Activated CD8-positive, alpha-beta memory T cell treated with anti-CD3 and anti-CD28 coated beads, Interleukin-2, amount 50 U/mL, for 1 hour (primary cell): Measurements from ENCODE around the gene ALDH18A1.
"Not testable (repeated sequence)": the region's sequence is repeated elsewhere in the genome, so short reads cannot be mapped to it uniquely, and the experiment has no call there.

Source experiments
- DNase-seq: peaks from one replicate; pipeline ENCODE4 v3.0.0-alpha.2; 2020; ENCODE audit errors: extremely low read depth

Gene ALDH18A1

DNA sequence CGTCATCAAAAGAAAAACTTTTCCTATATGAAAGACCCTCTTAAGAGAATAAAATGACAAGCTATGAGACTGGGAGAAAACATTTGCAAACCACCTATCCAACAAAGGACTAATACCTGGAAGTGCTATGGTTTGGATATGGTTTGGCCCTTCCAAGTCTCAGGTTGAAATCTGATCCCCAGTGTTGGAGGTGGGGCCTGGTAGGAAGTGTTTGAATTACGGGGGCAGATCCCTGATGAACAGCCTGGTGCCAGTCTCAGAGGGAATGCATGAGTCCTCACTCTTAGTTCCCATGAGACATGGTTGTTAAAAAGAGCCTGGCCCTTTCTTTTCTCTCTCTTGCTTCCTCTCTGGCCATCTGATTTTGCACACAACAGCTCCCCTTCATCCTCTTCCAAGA lies 6.3 kb downstream of the ALDH18A1 start:
- no peak for DNase-seq

DNA sequence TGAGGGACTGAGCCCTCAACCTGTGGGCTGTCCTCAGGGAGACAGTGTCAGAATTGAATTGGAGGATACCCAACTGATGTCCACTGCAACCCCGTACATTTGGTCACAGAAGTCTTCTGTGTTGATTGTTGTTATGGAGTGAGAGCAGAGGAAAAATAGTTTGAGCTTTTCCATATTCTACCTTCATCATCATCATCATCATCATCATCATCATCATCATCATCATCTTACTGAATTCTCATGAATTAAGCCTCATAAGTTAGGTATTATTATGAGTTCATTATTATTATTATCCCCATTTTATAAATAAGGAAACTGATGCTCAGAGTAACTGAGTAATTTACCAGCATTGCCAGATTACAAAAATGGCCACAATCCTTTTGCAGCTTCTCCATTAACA lies 8.4 kb downstream of the ALDH18A1 start:
- DNase-seq = no peak

DNA sequence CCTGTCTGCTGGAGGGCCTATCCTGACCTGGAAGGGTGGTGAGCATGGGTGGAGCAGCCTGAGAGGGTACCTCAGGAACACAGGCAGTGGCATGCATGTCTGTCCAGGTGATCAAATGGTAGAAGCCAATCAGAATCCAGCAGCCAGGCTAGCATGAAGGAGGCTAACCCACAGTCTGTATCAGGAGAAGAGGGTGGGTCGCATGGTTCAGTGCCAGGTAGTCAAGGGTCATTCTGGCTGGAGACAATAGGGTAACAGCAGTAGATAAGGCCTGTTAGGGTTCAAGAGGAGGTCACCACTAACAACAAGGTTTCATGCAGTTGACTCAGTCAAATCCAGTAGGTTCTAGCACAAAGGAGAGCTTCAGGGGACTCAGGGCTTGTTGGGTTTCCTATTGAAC lies 10.4 kb downstream of the ALDH18A1 start:
- DNase-seq = no peak

DNA sequence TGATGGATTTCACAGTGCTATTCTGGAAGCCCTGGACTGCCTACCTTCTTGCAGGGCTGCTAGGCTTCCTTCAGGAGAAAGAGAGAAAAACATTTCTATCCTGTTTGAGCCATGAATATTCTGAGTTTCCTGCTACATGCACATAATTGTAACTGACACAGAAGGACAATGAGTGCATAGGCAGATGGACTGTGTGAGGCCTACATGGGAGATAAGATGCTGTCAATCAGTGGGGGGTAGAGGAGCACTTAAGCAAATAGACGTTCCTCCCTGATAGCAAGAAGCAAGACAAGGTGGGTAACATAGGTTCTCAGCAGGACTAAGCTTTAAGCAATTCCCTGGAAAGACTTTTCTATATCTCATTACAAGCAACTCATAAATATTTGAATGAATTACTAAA lies 11.6 kb downstream of the ALDH18A1 start:
- no peak for DNase-seq

DNA sequence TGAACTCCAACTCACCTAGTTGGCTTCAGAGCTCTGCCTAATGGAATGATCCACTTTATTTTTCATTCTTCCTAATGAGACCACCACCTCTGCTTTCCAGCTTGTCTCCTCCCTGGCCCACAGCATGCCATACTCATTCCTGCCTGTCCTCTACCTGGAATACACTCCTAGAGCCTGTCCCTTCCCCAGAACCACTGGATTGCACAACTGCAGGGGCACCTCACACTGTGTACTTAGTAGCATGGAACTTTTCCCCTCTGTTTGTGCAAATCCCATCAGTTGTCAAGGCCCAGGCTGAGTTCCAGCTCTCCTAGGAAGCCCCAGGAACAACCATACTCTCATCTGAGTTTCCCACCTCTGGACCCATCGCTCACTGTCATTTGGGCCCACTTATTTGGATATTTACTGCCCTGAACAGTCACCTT lies 15.6 kb downstream of the ALDH18A1 start:
- no peak for DNase-seq

DNA sequence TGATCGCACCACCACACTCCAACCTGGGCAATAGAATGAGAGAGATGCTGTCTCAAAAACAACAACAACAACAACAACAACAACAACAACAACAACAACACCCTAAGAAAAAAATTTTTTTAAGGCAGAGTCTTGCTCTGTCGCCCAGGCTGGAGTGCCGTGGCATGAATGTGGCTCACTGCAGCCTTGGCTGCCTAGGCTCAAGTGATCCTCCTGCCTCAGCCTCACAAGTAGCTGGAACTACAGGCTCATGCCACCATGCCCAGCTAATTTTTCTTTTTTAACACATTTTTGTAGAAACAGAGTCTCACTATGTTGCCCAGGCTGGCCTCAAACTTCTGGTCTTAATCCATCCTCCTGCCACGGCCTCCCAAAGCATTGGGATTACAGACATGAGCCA lies 18.6 kb downstream of the ALDH18A1 start:
- DNase-seq = no peak

DNA sequence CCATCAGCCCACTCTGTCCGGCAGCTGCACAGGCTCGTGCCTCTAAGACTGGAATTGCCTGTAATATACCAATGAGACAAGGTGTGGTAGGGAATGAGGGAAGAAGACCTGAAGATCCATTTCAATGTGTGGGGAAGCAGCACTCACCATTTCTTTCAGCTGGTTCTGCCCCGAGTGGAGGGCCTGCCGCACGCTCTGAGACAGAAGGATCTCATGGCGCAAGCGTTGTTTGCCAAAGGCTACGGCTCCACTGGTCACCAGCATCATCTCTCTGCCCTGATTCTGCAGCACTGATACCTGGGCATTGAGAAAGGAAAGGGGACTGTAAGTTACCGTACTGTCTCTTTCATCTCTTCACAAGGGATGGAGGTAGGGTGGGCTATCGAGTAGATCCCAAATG lies 19.4 kb downstream of the ALDH18A1 start:
- no peak for DNase-seq

DNA sequence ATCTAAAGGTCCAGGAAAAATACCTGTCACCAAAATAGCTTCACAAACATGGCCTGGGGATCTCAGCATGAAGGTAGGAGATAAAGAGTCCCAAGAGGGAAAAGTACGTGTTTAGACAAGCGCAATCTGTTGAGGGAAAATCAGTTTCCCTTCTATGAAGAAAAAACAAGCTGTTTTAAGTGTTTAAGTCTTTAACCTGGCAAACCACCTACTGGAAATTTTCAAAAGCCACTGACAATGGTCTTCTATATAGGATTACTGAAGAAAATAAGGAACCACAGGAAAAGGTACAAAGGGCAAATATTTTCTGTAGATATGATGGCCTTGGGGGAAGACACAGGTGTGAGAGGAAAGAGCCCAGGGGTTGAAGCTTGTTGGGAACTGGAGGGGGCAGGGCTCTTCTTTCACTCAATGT lies 21.2 kb downstream of the ALDH18A1 start:
- no peak for DNase-seq

DNA sequence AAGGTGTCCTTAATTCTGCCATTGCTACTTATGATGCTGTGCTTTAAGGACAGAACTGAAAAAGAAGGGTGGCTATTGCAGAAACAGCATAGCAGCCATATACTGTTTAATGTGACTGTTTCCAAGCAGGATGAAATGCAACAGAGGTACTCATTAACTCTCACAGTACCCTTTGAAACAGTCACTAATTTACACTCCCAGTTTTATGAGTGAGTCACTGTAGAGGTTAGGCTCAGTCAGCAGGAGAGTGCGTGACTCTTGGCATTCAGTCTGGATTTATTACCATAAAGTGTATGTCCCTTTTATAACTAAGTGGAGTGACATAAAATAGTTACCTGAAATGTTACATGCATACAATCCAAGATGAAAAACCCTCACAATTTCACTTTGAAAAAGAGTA lies 27.7 kb downstream of the ALDH18A1 start:
- DNase-seq = no peak

DNA sequence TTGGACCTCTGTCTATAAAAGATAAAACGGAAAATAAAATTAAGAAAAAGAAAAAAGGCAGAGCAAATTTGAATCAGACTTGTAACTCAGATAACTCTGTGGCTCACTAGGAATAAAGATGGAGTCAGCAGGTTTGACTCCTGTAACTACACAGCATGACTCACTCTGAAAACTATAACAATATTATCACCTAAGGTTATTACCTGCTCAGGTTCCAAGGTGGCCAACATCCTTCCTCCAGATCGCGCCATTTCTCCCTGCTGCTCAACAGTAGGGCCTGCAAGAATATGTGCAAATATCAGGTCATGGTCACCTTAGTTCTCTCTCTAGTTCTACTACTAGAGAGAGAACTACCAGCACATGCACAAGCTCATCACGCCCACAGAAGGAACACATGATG lies 30.0 kb downstream of the ALDH18A1 start:
- DNase-seq = no peak

DNA sequence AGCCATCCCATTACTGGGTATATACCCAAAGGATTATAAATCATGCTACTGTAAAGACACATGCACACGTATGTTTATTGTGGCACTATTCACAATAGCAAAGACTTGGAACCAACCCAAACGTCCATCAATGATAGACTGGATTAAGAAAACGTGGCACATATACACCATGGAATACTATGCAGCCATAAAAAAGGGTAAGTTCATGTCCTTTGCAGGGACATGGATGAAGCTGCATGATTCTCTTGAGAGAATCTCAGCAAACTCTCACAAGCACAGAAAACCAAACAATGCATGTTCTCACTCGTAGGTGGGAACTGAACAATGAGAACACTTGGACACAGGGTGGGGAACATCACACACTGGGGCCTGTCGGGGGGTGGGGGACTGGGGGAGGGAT lies 36.1 kb downstream of the ALDH18A1 start:
- not testable (repeated sequence) for DNase-seq

DNA sequence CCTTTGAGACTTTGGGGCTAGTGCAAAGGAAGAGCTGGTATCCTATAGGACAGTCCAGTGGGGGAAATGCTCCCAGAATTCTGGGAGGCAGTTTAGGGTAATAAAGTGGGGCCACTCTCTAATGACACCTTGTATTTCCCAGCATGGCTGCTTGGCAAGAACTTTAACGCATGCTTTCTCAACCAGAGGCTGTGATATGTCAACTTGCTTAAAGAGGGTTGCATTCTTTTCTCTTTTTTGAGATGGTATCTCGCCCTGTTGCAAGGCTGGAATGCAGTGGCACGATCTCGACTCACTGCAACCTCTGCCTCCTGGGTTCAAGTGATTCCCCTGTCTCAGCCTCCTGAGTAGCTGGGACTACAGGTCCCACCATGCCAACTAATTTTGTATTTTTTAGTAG lies 38.4 kb downstream of the ALDH18A1 start:
- DNase-seq = no peak

DNA sequence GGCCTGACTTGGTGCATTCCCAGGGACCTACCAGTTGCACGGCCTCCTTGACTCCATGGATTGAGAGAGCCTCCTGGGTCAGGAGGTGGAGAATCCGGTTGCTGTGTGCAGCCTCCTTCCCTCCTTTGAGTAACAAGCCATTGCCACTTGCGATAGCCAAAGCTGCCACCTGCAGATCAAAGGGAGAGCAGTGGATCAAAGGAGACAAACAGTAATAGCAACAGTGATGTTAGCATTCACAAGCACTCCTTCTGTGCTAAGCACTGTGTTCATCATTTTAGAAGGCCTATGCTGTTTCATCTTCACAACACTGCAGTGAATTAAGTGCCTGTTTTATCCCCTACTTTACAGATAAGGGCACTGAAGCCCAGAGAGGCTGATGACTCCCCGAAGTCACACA lies 40.1 kb downstream of the ALDH18A1 start:
- DNase-seq = no peak

DNA sequence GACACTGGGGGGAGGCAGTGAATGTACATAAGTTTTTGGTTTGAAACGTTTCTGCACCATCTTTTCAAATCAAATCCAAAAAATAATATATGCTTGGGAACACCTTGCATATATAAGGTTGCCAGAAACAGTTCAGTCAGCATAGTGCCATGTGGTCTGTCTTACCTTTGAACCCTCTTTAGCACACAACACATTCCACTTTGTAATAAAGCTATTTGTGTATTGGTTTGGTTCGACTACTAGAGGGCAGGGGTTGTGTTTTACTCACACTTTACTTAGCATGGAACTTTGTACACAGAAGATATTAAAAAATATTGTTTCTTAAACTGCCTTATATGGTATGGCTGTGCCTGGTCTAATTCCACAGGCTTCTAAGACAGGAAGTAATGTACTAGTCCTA lies 43.2 kb downstream of the ALDH18A1 start:
- no peak for DNase-seq

DNA sequence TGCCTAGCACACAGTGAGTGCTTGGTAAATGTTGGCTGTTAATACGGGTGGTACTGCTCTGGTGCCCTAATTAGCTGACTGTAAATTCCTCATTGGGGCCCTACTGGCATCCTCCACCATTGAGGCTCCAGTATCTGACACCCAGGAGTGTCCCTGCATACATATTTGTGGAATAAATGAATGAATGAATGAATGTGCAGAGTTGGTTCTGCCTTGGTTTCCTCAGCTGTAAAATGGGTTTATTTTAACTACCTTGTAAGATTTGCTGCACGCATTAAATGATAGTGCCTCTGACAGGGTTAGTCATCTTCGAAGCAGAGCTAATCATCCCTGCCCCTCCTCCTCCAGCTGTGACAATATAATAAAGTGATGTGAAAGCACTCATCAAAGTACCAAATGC lies 45.8 kb downstream of the ALDH18A1 start:
- no peak for DNase-seq

DNA sequence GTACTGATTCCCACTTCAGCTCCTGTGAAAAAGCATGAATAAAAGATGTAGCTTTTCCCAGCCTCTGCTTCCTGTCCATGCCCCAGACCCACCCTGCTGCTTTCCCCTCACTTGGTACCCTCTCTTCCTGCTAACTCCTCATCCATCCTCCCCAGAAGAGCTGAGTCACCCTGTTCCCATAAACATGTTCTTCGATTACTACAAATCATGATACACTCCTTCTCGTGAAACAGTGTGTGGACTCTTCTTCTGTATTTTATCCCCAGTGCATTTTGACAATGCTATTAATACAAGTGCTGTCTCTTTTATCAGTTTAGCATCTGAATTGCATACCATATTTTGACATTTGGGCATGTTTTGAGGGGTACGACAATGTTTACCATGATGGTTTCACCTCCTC lies 49.6 kb downstream of the ALDH18A1 start:
- DNase-seq = no peak

DNA sequence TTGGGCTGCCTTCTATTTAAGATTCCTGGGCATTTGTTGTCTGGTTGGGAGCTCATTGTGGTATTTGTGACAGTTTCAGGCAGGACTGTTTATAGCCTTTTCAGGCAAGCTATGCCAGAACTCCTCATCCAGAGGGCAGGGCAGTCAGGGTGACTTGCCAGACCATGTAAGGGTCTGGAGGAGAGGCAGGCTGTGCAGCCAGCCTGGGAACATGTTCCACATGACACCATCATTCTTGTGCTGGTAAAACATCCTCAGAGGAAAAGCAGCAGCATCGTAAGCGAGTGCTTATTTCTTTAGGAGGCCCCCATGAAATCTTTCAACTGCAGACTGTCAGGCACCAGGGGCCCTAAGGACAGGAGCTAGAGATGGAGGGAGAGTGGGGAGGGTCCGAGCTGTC lies 51.3 kb downstream of the ALDH18A1 start:
- DNase-seq = no peak

DNA sequence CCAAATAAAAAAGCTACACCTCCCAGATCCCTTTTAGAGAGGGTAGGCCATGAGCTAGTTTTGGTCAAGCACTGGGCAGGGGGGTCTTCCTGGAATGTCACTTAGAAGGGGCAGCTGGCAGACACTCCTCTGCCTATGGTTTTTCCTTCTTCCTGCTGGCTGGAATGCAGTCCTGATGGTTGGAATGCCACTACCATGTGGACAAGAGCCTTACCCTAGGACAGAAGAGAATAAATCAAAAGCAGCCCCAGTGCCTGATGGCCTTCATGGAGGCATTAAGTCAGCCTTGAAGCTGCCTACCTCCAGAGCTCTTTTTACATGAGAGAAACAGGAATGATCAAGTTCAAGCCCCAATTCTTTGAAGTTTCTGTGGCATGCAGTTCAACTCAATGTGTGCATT lies 51.9 kb downstream of the ALDH18A1 start:
- no peak for DNase-seq

DNA sequence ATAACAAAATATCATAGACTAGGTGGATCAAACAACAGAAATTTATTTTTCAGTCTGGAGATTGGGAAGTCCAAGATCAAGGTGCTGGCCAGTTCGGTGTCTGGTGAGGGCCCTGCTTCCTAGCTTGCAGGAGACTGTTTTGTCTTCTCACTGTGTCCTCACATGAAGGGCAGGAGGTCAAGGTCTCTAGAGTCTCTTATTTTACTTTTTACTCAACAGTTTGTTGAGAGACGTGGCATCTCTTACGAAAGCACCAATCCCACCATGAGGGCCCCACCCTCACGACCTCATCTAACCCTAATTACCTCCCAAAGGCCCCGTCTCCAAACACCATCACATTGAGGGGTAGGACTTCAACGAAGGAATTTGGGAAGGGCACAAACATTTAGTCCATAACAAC lies 54.1 kb downstream of the ALDH18A1 start:
- no peak for DNase-seq

DNA sequence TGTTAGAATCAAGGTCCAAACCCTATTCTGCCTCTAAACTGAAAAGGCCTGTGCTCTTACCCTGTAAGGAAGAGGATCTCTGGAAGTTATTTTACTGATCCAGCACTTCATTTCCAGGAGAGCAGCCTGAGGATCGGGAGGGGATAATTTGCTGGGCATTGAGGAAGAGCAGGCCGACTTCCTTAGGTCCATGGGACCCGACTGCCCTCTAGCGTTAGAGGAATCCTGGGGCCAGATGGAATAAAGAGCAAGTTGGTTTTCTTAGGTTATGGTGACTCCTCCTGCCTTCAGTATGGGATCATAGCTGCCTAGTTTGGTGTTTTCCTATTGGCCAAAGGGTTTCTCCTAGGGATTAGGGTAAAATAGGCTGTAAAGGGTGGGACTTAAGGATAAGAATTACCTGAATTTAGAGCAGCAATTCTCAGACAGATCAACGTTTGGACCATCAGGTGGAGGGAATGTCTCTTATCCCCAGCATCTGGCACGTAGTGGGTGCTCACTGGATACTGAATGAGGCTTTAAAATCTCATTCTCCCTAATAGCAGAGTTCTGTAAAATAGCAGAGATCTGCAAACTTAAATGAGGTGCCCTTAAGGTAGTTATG lies 55.3 kb downstream of the ALDH18A1 start:
- DNase-seq = no peak

DNA sequence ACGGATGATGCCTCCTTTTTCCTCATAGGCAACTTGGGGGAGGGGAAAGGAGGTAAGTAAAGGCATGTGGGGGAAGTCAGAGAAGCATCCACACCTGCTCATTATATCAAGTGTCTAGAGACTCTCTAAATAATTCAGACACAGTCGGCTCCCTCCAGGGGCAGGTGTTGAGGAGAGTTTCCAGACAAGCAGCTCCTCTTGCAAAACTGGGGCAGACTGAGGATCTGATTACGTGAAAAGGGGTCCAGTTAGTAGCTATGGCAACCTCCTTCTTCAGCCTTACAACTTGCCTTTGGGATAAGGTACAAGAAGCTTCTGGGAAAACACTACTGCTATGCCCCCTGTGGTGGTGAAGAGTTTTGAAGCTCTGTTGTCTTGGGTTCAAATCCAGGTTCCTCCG lies 56.4 kb downstream of the ALDH18A1 start:
- no peak for DNase-seq

DNA sequence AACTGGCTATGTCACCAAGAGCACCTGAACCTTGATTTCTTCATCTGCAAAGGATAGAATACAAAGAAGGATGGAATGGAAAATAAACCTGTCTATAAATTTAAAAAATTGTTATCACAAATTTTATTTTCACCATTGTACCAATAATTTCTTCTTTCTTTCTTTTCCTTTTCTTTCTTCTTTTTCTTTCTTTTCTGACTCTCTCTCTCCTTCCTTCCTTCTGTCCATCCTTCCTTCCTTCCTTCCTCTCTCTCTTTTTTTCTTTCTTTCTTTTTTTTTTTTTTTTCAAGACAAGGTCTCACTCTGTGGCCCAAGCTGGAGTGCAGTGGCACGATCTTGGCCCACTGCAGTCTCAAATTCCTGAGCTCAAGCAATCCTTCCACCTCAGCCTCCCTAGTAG lies 58.7 kb downstream of the ALDH18A1 start:
- no peak for DNase-seq

DNA sequence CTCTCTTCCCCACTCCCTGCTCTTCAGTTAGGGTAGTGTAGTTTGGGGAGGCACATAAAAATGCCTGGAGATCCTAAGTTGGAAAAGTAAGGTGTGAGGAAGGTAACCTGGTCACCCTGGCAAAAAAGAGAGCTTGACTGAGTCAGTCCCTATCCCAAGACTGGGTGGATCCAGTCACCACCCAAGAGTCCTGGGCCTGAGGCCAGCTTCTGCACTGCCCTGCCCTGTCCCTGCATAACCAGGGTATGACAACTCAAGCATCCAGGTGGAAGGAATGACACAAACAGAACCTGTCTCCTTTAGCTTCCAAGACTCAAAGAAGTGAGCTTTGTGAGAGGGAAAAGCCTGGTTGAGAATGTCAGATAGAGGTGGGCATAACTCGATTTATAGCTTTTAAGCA lies 68.5 kb downstream of the ALDH18A1 start:
- no peak for DNase-seq

DNA sequence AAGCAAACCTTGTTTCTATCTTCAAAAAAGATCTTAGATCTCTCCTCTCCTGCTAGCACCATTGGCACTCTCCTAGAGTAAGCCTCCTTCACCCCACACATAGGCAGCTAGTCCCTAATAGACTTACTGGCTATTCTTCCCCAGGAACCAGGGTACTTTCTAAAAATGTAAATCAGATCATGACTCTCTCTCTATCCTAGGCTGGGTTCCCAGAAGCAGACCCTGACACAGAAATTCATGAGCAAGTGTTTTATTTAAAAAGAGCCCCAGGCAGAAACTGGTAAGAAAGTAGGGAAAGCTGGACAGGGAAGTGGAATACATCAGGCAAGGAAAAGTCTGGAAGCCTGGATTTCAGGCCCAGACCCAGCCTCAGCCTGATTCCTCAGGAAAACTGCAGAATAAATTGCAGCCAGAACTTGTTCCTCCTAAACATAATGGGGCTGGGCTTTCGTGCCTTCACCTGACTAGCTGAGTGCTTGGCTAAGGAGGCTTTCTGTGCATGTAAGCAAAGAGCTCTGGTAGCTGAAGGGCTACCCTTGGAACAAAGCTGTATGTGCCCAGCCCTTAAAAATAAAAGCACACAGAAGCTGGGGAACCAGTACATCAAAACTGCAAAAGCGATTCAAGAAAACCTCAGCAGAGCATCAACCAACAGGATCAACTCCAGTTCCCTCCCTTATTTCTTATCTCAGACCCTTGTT lies 76.5 kb downstream of the ALDH18A1 start:
- no peak for DNase-seq
